Loucy (cell line): ENCODE data around the gene SDK1.

Experiments
- H2AFZ ChIP-seq: fragments of 200-600 bp; sonication (generic); 2 replicates; pipeline ENCODE4 v1.6.0; 2016; ENCODE audit warnings: antibody characterized with exemption, mild to moderate bottlenecking, low read length, moderate library complexity
- H3F3A ChIP-seq: fragments of 200-600 bp; 2 replicates; pipeline ENCODE4 v1.6.0; 2016; ENCODE audit warnings: antibody characterized with exemption, low read depth, mild to moderate bottlenecking
- H3K27me3 ChIP-seq: fragments of 200-600 bp; sonication (generic); 2 replicates; pipeline ENCODE4 v1.6.1; 2014; ENCODE audit warnings: low read length, mild to moderate bottlenecking; ENCODE audit not compliant: insufficient read depth, poor library complexity, severe bottlenecking
- H3K36me3 ChIP-seq: fragments of 200-600 bp; sonication (generic); 2 replicates; pipeline ENCODE4 v1.6.1; 2016; ENCODE audit warnings: low read length; ENCODE audit not compliant: insufficient read depth
- H3K4me1 ChIP-seq: fragments of 200-600 bp; sonication (generic); 2 replicates; pipeline ENCODE4 v1.5.1; 2014; ENCODE audit warnings: low read length, mild to moderate bottlenecking; ENCODE audit not compliant: insufficient read depth, poor library complexity, severe bottlenecking
- H3K4me2 ChIP-seq: fragments of 200-600 bp; sonication (generic); 2 replicates; pipeline ENCODE4 v1.6.0; 2014; ENCODE audit warnings: antibody characterized with exemption, low read length, low read depth, mild to moderate bottlenecking; ENCODE audit not compliant: poor library complexity, severe bottlenecking
- H3K4me3 ChIP-seq: fragments of 200-600 bp; sonication (generic); 2 replicates; pipeline ENCODE4 v1.5.1; 2014; ENCODE audit warnings: low read length, mild to moderate bottlenecking, mixed read lengths; ENCODE audit not compliant: poor library complexity, severe bottlenecking
- H3K79me2 ChIP-seq: fragments of 200-600 bp; sonication (generic); 2 replicates; pipeline ENCODE4 v1.6.1; 2014; ENCODE audit warnings: low read length; ENCODE audit not compliant: insufficient read depth
- H3K9ac ChIP-seq: fragments of 200-600 bp; sonication (generic); 2 replicates; pipeline ENCODE4 v1.6.0; 2014; ENCODE audit warnings: mild to moderate bottlenecking, low read depth, low read length, moderate library complexity; ENCODE audit not compliant: poor library complexity, severe bottlenecking
- H3K9me2 ChIP-seq: fragments of 200-600 bp; sonication (generic); replicated peaks from 2 replicates; pipeline ENCODE4 v1.6.1; 2016; ENCODE audit warnings: low read depth, low read length, mixed read lengths
- H3K9me3 ChIP-seq: fragments of 200-600 bp; sonication (generic); 2 replicates; pipeline ENCODE4 v1.6.1; 2014; ENCODE audit warnings: mild to moderate bottlenecking, antibody characterized with exemption, low read length, low read depth; ENCODE audit not compliant: insufficient read depth
- H4K20me1 ChIP-seq: fragments of 200-600 bp; sonication (generic); 2 replicates; pipeline ENCODE4 v1.6.0; 2014; ENCODE audit warnings: antibody characterized with exemption, low read length, mild to moderate bottlenecking; ENCODE audit not compliant: insufficient read depth, poor library complexity, severe bottlenecking
- EZH2phosphoT487 ChIP-seq: fragments of 200-600 bp; IDR thresholded peaks from 2 replicates; pipeline ENCODE4 v1.6.1; 2018; ENCODE audit warnings: antibody characterized with exemption, mild to moderate bottlenecking, moderate library complexity, borderline replicate concordance
- TF ChIP-seq, protein P1 (sequence below): fragments of 200-600 bp; sonication (generic); conservative IDR thresholded peaks from 2 replicates; pipeline ENCODE4 v1.5.1; 2014; ENCODE audit warnings: mild to moderate bottlenecking, antibody characterized with exemption, low read length

The SDK1 gene

DNA sequence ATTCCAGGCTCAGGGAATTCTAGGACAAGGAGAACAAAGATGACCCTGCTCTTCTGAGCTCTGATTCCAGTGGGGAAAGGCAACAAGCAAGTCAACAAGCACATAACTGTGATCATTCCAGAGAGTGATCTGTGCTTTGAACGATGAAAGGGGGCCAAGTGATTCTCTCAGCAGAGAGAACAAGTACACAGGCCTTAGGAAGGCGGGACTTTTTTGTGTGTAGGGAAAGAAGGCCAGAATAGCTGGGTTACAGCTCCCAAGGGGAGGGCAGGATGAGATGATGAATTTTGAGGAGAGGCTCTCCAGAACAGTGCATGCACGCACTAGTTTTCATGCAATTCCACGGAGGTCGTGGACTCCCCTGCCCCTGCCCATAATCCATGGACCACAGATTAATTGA, 565.2 kb downstream of the SDK1 start:
- Histone ChIP-seq H3K9me2 (no peaks in the 10 kb centered on the region), H3K4me1 (no peaks in the 10 kb centered on the region), H3K9me3 (no peaks in the 10 kb centered on the region), H3K9ac (no peak overlapping the region), H2AFZ (no peak overlapping the region), H3K27me3 (no peaks in the 10 kb centered on the region), H3K4me3 (no peak overlapping the region), H4K20me1 (no peaks in the 10 kb centered on the region), H3K79me2 (no peaks in the 10 kb centered on the region), H3K4me2 (no peak overlapping the region), H3F3A (no peaks in the 10 kb centered on the region), H3K36me3 (no peaks in the 10 kb centered on the region)
- TF ChIP-seq EZH2phosphoT487 = no peak
- TF ChIP-seq, protein P1, sequence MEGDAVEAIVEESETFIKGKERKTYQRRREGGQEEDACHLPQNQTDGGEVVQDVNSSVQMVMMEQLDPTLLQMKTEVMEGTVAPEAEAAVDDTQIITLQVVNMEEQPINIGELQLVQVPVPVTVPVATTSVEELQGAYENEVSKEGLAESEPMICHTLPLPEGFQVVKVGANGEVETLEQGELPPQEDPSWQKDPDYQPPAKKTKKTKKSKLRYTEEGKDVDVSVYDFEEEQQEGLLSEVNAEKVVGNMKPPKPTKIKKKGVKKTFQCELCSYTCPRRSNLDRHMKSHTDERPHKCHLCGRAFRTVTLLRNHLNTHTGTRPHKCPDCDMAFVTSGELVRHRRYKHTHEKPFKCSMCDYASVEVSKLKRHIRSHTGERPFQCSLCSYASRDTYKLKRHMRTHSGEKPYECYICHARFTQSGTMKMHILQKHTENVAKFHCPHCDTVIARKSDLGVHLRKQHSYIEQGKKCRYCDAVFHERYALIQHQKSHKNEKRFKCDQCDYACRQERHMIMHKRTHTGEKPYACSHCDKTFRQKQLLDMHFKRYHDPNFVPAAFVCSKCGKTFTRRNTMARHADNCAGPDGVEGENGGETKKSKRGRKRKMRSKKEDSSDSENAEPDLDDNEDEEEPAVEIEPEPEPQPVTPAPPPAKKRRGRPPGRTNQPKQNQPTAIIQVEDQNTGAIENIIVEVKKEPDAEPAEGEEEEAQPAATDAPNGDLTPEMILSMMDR = no peak

DNA sequence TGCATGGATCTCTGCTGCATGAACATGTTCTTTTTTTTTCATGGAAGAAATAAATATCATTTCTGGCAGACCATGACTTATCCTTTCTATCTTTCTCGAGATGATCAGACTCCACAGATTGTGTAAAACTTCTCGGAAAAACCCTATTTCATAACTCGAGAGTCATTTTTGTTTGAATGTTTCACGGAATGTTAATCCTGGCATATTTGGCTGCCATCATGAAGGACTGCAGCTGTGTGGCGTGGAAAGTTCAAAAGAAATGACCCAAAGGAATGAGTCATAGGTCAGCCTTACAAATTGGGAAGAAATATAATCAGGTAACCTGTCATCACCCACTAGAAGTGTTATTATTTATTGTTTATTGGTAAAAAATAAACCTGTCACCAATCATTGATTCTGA, 566.8 kb downstream of the SDK1 start:
- Histone ChIP-seq H3K36me3 (no peaks in the 10 kb centered on the region), H3K79me2 (no peaks in the 10 kb centered on the region), H4K20me1 (no peaks in the 10 kb centered on the region), H3K9ac (no peak overlapping the region), H3K27me3 (no peaks in the 10 kb centered on the region), H3K9me2 (no peaks in the 10 kb centered on the region), H3K4me3 (no peak overlapping the region), H3F3A (no peaks in the 10 kb centered on the region), H3K9me3 (no peaks in the 10 kb centered on the region), H3K4me2 (no peak overlapping the region), H2AFZ (no peak overlapping the region), H3K4me1 (no peaks in the 10 kb centered on the region)
- no peak for TF ChIP-seq EZH2phosphoT487
- TF ChIP-seq, protein P1 = no peak

DNA sequence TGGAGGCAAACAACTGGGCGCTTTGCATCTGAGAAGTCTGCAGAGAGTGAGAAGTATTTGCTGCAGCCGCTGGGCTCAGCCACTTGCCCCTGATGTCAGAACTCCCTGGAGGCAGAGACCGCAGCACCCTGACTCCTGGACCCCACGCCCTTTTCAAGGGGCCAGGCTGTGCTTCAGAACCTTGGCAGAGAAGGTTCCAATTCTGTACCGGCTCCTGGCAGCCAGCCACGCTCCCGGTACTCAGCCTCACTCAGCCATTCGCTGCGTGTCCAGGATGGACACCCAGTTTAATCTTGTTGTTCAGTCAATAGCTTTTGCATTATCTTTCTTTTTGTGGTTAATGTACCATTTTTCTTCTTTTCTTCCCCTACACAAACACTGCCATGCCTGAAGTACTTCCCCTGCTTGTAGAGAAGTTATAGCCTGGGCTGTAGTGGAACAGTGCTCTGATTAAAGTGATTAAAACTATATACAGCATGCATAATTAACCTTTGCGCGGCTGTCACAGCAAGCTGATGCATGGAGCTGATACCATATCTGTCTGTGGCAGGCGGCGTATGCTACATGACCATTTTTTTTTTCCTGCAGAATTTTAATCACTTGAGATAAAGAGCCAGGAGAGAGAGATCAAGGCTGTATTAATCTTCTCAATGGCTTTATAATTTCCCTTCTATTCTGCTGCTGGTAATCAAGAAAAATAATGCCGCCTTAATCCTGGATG, 578.5 kb downstream of the SDK1 start:
- TF ChIP-seq EZH2phosphoT487 = no peak
- TF ChIP-seq, protein P1 = no peak

More for the DNA sequence above, 578.5 kb downstream of the SDK1 start:
- no peaks in the 10 kb centered on the region for H3F3A ChIP-seq
- H3K9me3 ChIP-seq = no peaks in the 10 kb centered on the region; the same call in 1 of the 2 replicates
- 0 out of 2 replicates have a peak, but pooled peaks cover 3% of the 10 kb centered on the region for H3K9me2 ChIP-seq
- H3K4me2 ChIP-seq = no peak overlapping the region
- no peaks in the 10 kb centered on the region for H3K27me3 ChIP-seq
- no peak overlapping the region for H3K9ac ChIP-seq
- no peaks in the 10 kb centered on the region for H4K20me1 ChIP-seq
- H2AFZ ChIP-seq = no peak overlapping the region
- no peaks in the 10 kb centered on the region for H3K4me1 ChIP-seq
- H3K36me3 ChIP-seq = no peaks in the 10 kb centered on the region
- H3K79me2 ChIP-seq = no peaks in the 10 kb centered on the region
- H3K4me3 ChIP-seq = no peak overlapping the region
